Astrocyte (in vitro differentiated cells and primary cell): Measurements from ENCODE around the gene TMEM86A. TPM values are rescaled to one million over a fixed set of nuclear protein-coding genes. Genes with fewer than 3 reads are reported as not detected.

Experiments
- DNase-seq: peaks from one replicate; pipeline ENCODE4 v3.0.0-alpha.2; 2010; ENCODE audit warnings: low read depth
- FAIRE-seq: peaks from 2 replicates; lab custom pipeline; 2011; peaks lifted over from hg19 to GRCh38; lab: Jason Lieb, UNC
- H2AFZ ChIP-seq: 2 replicates; pipeline ENCODE4 v1.6.0; 2012; ENCODE audit warnings: low read depth, low read length, inconsistent platforms
- H3K27ac ChIP-seq: 2 replicates; pipeline ENCODE4 v1.5.1; 2011; ENCODE audit warnings: low read depth, low read length, inconsistent platforms
- H3K27me3 ChIP-seq: 2 replicates; pipeline ENCODE4 v1.6.0; 2011; ENCODE audit warnings: low read length, inconsistent platforms; ENCODE audit not compliant: insufficient read depth
- H3K36me3 ChIP-seq: 2 replicates; pipeline ENCODE4 v1.5.1; 2011; ENCODE audit warnings: low read length, inconsistent platforms; ENCODE audit not compliant: insufficient read depth
- H3K4me1 ChIP-seq: 2 replicates; pipeline ENCODE4 v1.5.1; 2011; ENCODE audit warnings: low read length, inconsistent platforms; ENCODE audit not compliant: insufficient read depth
- H3K4me2 ChIP-seq: 2 replicates; pipeline ENCODE4 v1.6.0; 2012; ENCODE audit warnings: low read length, inconsistent platforms
- H3K4me3 ChIP-seq: 2 replicates; pipeline ENCODE4 v1.5.1; 2011; ENCODE audit warnings: low read depth, mild to moderate bottlenecking, low read length, inconsistent platforms; ENCODE audit not compliant: insufficient read depth
- H3K79me2 ChIP-seq: 2 replicates; pipeline ENCODE4 v1.6.0; 2012; ENCODE audit warnings: mild to moderate bottlenecking, low read length, inconsistent platforms; ENCODE audit not compliant: insufficient read depth
- H3K9ac ChIP-seq: 2 replicates; pipeline ENCODE4 v1.6.0; 2012; ENCODE audit warnings: mild to moderate bottlenecking, low read length, inconsistent platforms
- H3K9me3 ChIP-seq: 2 replicates; pipeline ENCODE4 v1.5.1; 2012; ENCODE audit warnings: low read depth, mild to moderate bottlenecking, low read length, inconsistent platforms; ENCODE audit not compliant: insufficient read depth
- H4K20me1 ChIP-seq: 2 replicates; pipeline ENCODE4 v1.6.0; 2012; ENCODE audit warnings: low read length, inconsistent platforms; ENCODE audit not compliant: insufficient read depth
- H3K27ac Mint-ChIP-seq: one replicate; pipeline ENCODE4 v1.8.0; 2021; ENCODE audit warnings: mild to moderate bottlenecking, mixed read lengths; ENCODE audit not compliant: unreplicated experiment
- H3K27me3 Mint-ChIP-seq: one replicate; pipeline ENCODE4 v1.8.0; 2021; ENCODE audit warnings: low read depth, mixed read lengths; ENCODE audit not compliant: unreplicated experiment
- H3K36me3 Mint-ChIP-seq: one replicate; pipeline ENCODE4 v1.8.0; 2021; ENCODE audit warnings: low read depth, mixed read lengths; ENCODE audit not compliant: unreplicated experiment
- H3K4me1 Mint-ChIP-seq: one replicate; pipeline ENCODE4 v1.8.0; 2021; ENCODE audit warnings: low read depth, mixed read lengths; ENCODE audit not compliant: unreplicated experiment
- H3K4me3 Mint-ChIP-seq: one replicate; pipeline ENCODE4 v1.8.0; 2021; ENCODE audit warnings: mild to moderate bottlenecking, moderate library complexity, mixed read lengths; ENCODE audit not compliant: unreplicated experiment
- H3K9me3 Mint-ChIP-seq: one replicate; pipeline ENCODE4 v1.8.0; 2021; ENCODE audit warnings: mild to moderate bottlenecking, mixed read lengths; ENCODE audit not compliant: unreplicated experiment
- EZH2 ChIP-seq: IDR thresholded peaks from 2 replicates; pipeline ENCODE4 v1.6.1; 2012; ENCODE audit warnings: mild to moderate bottlenecking, low read length, inconsistent platforms; ENCODE audit not compliant: insufficient read depth
- total RNA-seq: library from RNA; stranded (reverse); gene quantifications from 2 replicates; pipeline ENCODE4 v1.2.1, GENCODE V29; 2021
- TF ChIP-seq, protein P1 (sequence below): IDR thresholded peaks from 2 replicates; pipeline ENCODE4 v1.5.1; 2011; ENCODE audit warnings: low read depth, mild to moderate bottlenecking, inconsistent platforms, low read length, moderate library complexity; ENCODE audit not compliant: insufficient read depth

Gene TMEM86A
- total RNA-seq, 1 donor from 2014 or later, result 4.0 TPM

GRCh38 chr11:18743365-18743764 is 44.8 kb downstream of the TMEM86A start:
- H2AFZ ChIP-seq, result no peak overlapping the region
- no peak for FAIRE-seq

GRCh38 chr11:18743900-18744514 is 45.4 kb downstream of the TMEM86A start:
- Histone ChIP-seq H3K4me1 (no peaks in the 10 kb centered on the region), H3K9ac (no peak overlapping the region), H3K27ac (no peak overlapping the region), H3K79me2 (no peaks in the 10 kb centered on the region), H3K4me3 (no peak overlapping the region), H3K27me3 (no peaks in the 10 kb centered on the region), H3K36me3 (no peaks in the 10 kb centered on the region), H4K20me1 (no peaks in the 10 kb centered on the region), H3K4me2 (no peak overlapping the region), H2AFZ (no peak overlapping the region), H3K9me3 (no peaks in the 10 kb centered on the region)
- no peak for FAIRE-seq
- peaks cover 2% of the 10 kb centered on the region for H3K4me1 Mint-ChIP-seq
- no peak for TF ChIP-seq EZH2
- TF ChIP-seq, protein P1, sequence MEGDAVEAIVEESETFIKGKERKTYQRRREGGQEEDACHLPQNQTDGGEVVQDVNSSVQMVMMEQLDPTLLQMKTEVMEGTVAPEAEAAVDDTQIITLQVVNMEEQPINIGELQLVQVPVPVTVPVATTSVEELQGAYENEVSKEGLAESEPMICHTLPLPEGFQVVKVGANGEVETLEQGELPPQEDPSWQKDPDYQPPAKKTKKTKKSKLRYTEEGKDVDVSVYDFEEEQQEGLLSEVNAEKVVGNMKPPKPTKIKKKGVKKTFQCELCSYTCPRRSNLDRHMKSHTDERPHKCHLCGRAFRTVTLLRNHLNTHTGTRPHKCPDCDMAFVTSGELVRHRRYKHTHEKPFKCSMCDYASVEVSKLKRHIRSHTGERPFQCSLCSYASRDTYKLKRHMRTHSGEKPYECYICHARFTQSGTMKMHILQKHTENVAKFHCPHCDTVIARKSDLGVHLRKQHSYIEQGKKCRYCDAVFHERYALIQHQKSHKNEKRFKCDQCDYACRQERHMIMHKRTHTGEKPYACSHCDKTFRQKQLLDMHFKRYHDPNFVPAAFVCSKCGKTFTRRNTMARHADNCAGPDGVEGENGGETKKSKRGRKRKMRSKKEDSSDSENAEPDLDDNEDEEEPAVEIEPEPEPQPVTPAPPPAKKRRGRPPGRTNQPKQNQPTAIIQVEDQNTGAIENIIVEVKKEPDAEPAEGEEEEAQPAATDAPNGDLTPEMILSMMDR, result no peak
- H3K27me3 Mint-ChIP-seq, result peaks cover 11% of the 10 kb centered on the region
- H3K27ac Mint-ChIP-seq, result no peak overlapping the region
- no peaks in the 10 kb centered on the region for H3K36me3 Mint-ChIP-seq
- no peak overlapping the region for H3K4me3 Mint-ChIP-seq
- no peak for DNase-seq
- no peaks in the 10 kb centered on the region for H3K9me3 Mint-ChIP-seq

More at GRCh38 chr11:18743365-18743764, 44.8 kb downstream of the TMEM86A start:
- no peak overlapping the region for H3K9ac ChIP-seq
- no peaks in the 10 kb centered on the region for H3K4me1 ChIP-seq
- H3K27me3 ChIP-seq, result no peaks in the 10 kb centered on the region
- H3K36me3 ChIP-seq, result no peaks in the 10 kb centered on the region
- H3K27ac ChIP-seq, result no peak overlapping the region
- H3K79me2 ChIP-seq, result no peaks in the 10 kb centered on the region
- Mint-ChIP-seq H3K36me3 (no peaks in the 10 kb centered on the region), H3K4me3 (no peak overlapping the region), H3K4me1 (no peaks in the 10 kb centered on the region), H3K27me3 (peaks cover 15% of the 10 kb centered on the region), H3K9me3 (no peaks in the 10 kb centered on the region), H3K27ac (no peak overlapping the region)
- no peak for DNase-seq
- TF ChIP-seq, protein P1, result no peak
- no peaks in the 10 kb centered on the region for H3K9me3 ChIP-seq
- H4K20me1 ChIP-seq, result no peaks in the 10 kb centered on the region
- H3K4me3 ChIP-seq, result no peak overlapping the region
- no peak overlapping the region for H3K4me2 ChIP-seq

GRCh38 chr11:18745251-18745650 is 46.7 kb downstream of the TMEM86A start:
- no peak for DNase-seq
- no peak overlapping the region for H3K4me3 ChIP-seq
- H2AFZ ChIP-seq, result no peak overlapping the region
- peaks cover 7% of the 10 kb centered on the region for H3K27me3 Mint-ChIP-seq
- H3K4me2 ChIP-seq, result no peak overlapping the region
- no peaks in the 10 kb centered on the region for H3K79me2 ChIP-seq
- no peak overlapping the region for H3K9ac ChIP-seq
- H3K4me1 Mint-ChIP-seq, result peaks cover 11% of the 10 kb centered on the region
- FAIRE-seq, result no peak
- peaks cover 8% of the 10 kb centered on the region for H3K4me1 ChIP-seq
- H3K36me3 Mint-ChIP-seq, result no peaks in the 10 kb centered on the region
- TF ChIP-seq EZH2, result no peak
- TF ChIP-seq, protein P1, result no peak
- H4K20me1 ChIP-seq, result no peaks in the 10 kb centered on the region
- no peak overlapping the region for H3K27ac Mint-ChIP-seq
- H3K9me3 Mint-ChIP-seq, result no peaks in the 10 kb centered on the region
- H3K27me3 ChIP-seq, result no peaks in the 10 kb centered on the region
- no peak overlapping the region for H3K27ac ChIP-seq
- H3K36me3 ChIP-seq, result no peaks in the 10 kb centered on the region
- H3K9me3 ChIP-seq, result no peaks in the 10 kb centered on the region
- no peak overlapping the region for H3K4me3 Mint-ChIP-seq
